H1 (cell line): Measurements from ENCODE around the gene ITPK1. TPM values are rescaled to one million over a fixed set of nuclear protein-coding genes. Genes with fewer than 3 reads are reported as not detected.

Experiments used
- CTCF ChIA-PET: fragments of 300-600 bp; sonication (Branson Sonifier 250); formaldehyde crosslinking; loops from one replicate; lab custom pipeline; 2021; ENCODE audit not compliant: partially characterized antibody; lab: Charles Lee
- POLR2A ChIA-PET: fragments of 300-600 bp; sonication (Branson Sonifier 250); formaldehyde crosslinking; loops from one replicate; lab custom pipeline; 2021; ENCODE audit warnings: inconsistent platforms; ENCODE audit not compliant: partially characterized antibody; lab: Charles Lee
- DNase-seq, 2 experiments: peaks; one replicate each; pipeline versions ENCODE4 v3.0.0 to v3.0.0-alpha.2; 2010 to 2022; ENCODE audit warnings: low spot score in 2 of 2, low read depth in 1 of 2, mixed read lengths in 1 of 2
- FAIRE-seq: peaks from 2 replicates; lab custom pipeline; 2011; peaks lifted over from hg19 to GRCh38; lab: Jason Lieb, UNC
- H2AFZ ChIP-seq: 2 replicates; pipeline ENCODE4 v1.8.1; 2012; ENCODE audit warnings: low read length, inconsistent platforms
- H2AK5ac ChIP-seq: 2 replicates; pipeline ENCODE4 v1.6.1; 2013; ENCODE audit warnings: low read depth, low read length
- H2BK120ac ChIP-seq: replicated peaks from 2 replicates; pipeline ENCODE3; 2013; ENCODE audit warnings: low read depth, low read length, inconsistent platforms
- H2BK12ac ChIP-seq: 2 replicates; pipeline ENCODE4 v1.6.1; 2013; ENCODE audit warnings: low read depth, low read length
- H2BK15ac ChIP-seq: 2 replicates; pipeline ENCODE4 v1.6.1; 2013; ENCODE audit warnings: low read length
- H2BK20ac ChIP-seq: 2 replicates; pipeline ENCODE4 v1.6.1; 2013; ENCODE audit warnings: low read length
- H2BK5ac ChIP-seq: 2 replicates; pipeline ENCODE4 v1.6.1; 2013; ENCODE audit warnings: low read depth, low read length
- H3K14ac ChIP-seq: 2 replicates; pipeline ENCODE4 v1.6.1; 2013; ENCODE audit warnings: inconsistent platforms; ENCODE audit not compliant: insufficient read length
- H3K18ac ChIP-seq: 2 replicates; pipeline ENCODE4 v1.6.1; 2013; ENCODE audit warnings: low read length; ENCODE audit errors: extremely low read depth
- H3K23ac ChIP-seq: 2 replicates; pipeline ENCODE4 v1.6.1; 2013; ENCODE audit warnings: inconsistent platforms; ENCODE audit not compliant: insufficient read length
- H3K23me2 ChIP-seq: 2 replicates; pipeline ENCODE4 v1.6.1; 2013; ENCODE audit warnings: low read depth, low read length
- H3K27ac ChIP-seq: 2 replicates; pipeline ENCODE4 v1.6.1; 2011; ENCODE audit warnings: low read depth, low read length, inconsistent platforms
- H3K27me3 ChIP-seq, 4 experiments: replicated peaks in 1 of 4; 1 replicate in 1 of 4; 2 replicates in 3 of 4; pipeline versions ENCODE4 v1.6.1 to v1.8.1; 2011 to 2013; ENCODE audit warnings: low read length in 3 of 4, mild to moderate bottlenecking in 3 of 4, inconsistent platforms in 2 of 4, mixed read lengths in 2 of 4, moderate library complexity in 1 of 4; ENCODE audit not compliant: control insufficient read depth in 3 of 4, insufficient read depth in 3 of 4; ENCODE audit errors: extremely low read depth in 1 of 4
- H3K36me3 ChIP-seq, 4 experiments: 2 replicates each; pipeline versions ENCODE4 v1.6.1 to v1.8.1; 2011 to 2013; ENCODE audit warnings: mild to moderate bottlenecking in 4 of 4, low read length in 3 of 4, moderate library complexity in 2 of 4, control low read depth in 1 of 4, inconsistent platforms in 1 of 4; ENCODE audit not compliant: insufficient read depth in 4 of 4, control insufficient read depth in 2 of 4
- H3K4ac ChIP-seq: replicated peaks from 2 replicates; pipeline ENCODE3; 2013; ENCODE audit warnings: low read length, low read depth, mixed read lengths, inconsistent platforms; ENCODE audit not compliant: insufficient read length
- H3K4me1 ChIP-seq, 4 experiments: replicated peaks in 1 of 4; 1 replicate in 1 of 4; 2 replicates in 3 of 4; pipeline versions ENCODE4 v1.6.1 to v1.8.1; 2011 to 2013; ENCODE audit warnings: low read length in 3 of 4, inconsistent platforms in 2 of 4, mixed read lengths in 1 of 4; ENCODE audit not compliant: insufficient read depth in 4 of 4, control insufficient read depth in 3 of 4
- H3K4me2 ChIP-seq, 2 experiments: 2 replicates each; pipeline versions ENCODE4 v1.6.1 to v1.8.1; 2011 to 2013; ENCODE audit warnings: low read depth in 2 of 2, low read length in 2 of 2, control low read depth in 1 of 2, inconsistent platforms in 1 of 2, mild to moderate bottlenecking in 1 of 2; ENCODE audit not compliant: insufficient read depth in 1 of 2
- H3K4me3 ChIP-seq, 4 experiments: fragments of 200-600, 300-600 bp in 1 of 4; sonication (generic), shearing (Covaris generic), sonication (Bioruptor Twin) in 1 of 4; 2 replicates each; pipeline versions ENCODE4 v1.5.1 to v1.8.1; 2011 to 2016; ENCODE audit warnings: low read length in 4 of 4, low read depth in 3 of 4, control low read depth in 2 of 4, inconsistent platforms in 2 of 4, mild to moderate bottlenecking in 2 of 4, mixed read lengths in 1 of 4, moderate library complexity in 1 of 4; ENCODE audit not compliant: insufficient read depth in 2 of 4; ENCODE audit errors: extremely low read depth in 1 of 4
- H3K56ac ChIP-seq: replicated peaks from 2 replicates; pipeline ENCODE3; 2013; ENCODE audit warnings: low read depth, mild to moderate bottlenecking, mixed read lengths, low read length, inconsistent platforms; ENCODE audit not compliant: insufficient read length
- H3K79me1 ChIP-seq: 2 replicates; pipeline ENCODE4 v1.6.1; 2013; ENCODE audit warnings: low read depth, low read length, control low read depth
- H3K79me2 ChIP-seq, 2 experiments: 2 replicates each; pipeline versions ENCODE4 v1.6.1 to v1.8.1; 2012 to 2013; ENCODE audit warnings: low read length in 2 of 2, mild to moderate bottlenecking in 2 of 2, inconsistent platforms in 1 of 2; ENCODE audit not compliant: insufficient read depth in 2 of 2, control insufficient read depth in 1 of 2
- H3K9ac ChIP-seq, 4 experiments: replicated peaks in 1 of 4; 1 replicate in 1 of 4; 2 replicates in 3 of 4; pipeline versions ENCODE4 v1.6.1 to v1.8.1; 2011 to 2013; ENCODE audit warnings: low read depth in 3 of 4, low read length in 3 of 4, control low read depth in 2 of 4, mild to moderate bottlenecking in 2 of 4, moderate library complexity in 2 of 4, inconsistent platforms in 1 of 4; ENCODE audit errors: extremely low read depth in 1 of 4
- H3K9me3 ChIP-seq, 2 experiments: 2 replicates each; pipeline versions ENCODE4 v1.6.1 to v1.8.1; 2012 to 2013; ENCODE audit warnings: mild to moderate bottlenecking in 2 of 2, moderate library complexity in 2 of 2, control low read depth in 1 of 2, inconsistent platforms in 1 of 2, low read depth in 1 of 2, low read length in 1 of 2, mixed read lengths in 1 of 2; ENCODE audit not compliant: insufficient read depth in 2 of 2
- H4K20me1 ChIP-seq, 2 experiments: replicated peaks in 1 of 2; 2 replicates each; pipeline versions ENCODE3 to v1.8.1; 2011 to 2013; ENCODE audit warnings: inconsistent platforms in 2 of 2, low read length in 2 of 2, mild to moderate bottlenecking in 1 of 2; ENCODE audit not compliant: insufficient read depth in 2 of 2, control insufficient read depth in 1 of 2
- H4K5ac ChIP-seq: 2 replicates; pipeline ENCODE4 v1.6.1; 2013; ENCODE audit warnings: low read length, low read depth, mixed read lengths, inconsistent platforms; ENCODE audit not compliant: insufficient read length
- H4K8ac ChIP-seq: 2 replicates; pipeline ENCODE4 v1.8.0; 2013; ENCODE audit warnings: mild to moderate bottlenecking, moderate library complexity, low read length, inconsistent platforms; ENCODE audit not compliant: insufficient read depth; ENCODE audit errors: extremely low read depth
- H4K91ac ChIP-seq: replicated peaks from 2 replicates; pipeline ENCODE3; 2013; ENCODE audit warnings: low read length, mixed read lengths, inconsistent platforms; ENCODE audit not compliant: insufficient read length
- PHF8 ChIP-seq: fragments of 200-600 bp; sonication (generic); conservative IDR thresholded peaks from 2 replicates; pipeline ENCODE4 v1.7.1; 2012; ENCODE audit warnings: low read depth, mild to moderate bottlenecking, inconsistent platforms, low read length, moderate library complexity
- SIX5 ChIP-seq: IDR thresholded peaks from 2 replicates; pipeline ENCODE4 v1.6.1; 2011; ENCODE audit warnings: mild to moderate bottlenecking, low read depth, low read length
- WGBS, 2 experiments: shearing (Covaris generic) in 1 of 2; methylation state at CpG; one replicate each; pipeline versions ENCODE4 v1.1.6 to v1.1.7; 2013 to 2015; ENCODE audit warnings: low lambda C conversion rate in 2 of 2, mixed read lengths in 2 of 2, inconsistent platforms in 1 of 2, low coverage in 1 of 2, missing lambda C conversion rate in 1 of 2; ENCODE audit not compliant: insufficient replicate concordance in 2 of 2, insufficient coverage in 1 of 2, insufficient read length in 1 of 2; ENCODE audit errors: extremely low coverage in 1 of 2, missing lambda C conversion rate in 1 of 2; 5-methylcytosine and 5-hydroxymethylcytosine counted together
- polyA plus RNA-seq, 7 experiments: library from polyadenylated mRNA; depleted of rRNA in 3 of 7; stranded (reverse) in 5 of 7; unstranded in 2 of 7; fragments of >200 nt in 5 of 7; fragments of 200-250 nt in 2 of 7; gene quantifications; 1 replicate in 5 of 7; 2 replicates in 1 of 7; 4 replicates in 1 of 7; pipeline versions ENCODE4 v1.2.1 to v1.2.3, GENCODE V29; 2011 to 2013; ENCODE audit warnings: missing spikeins in 2 of 7, mixed read lengths in 2 of 7
- total RNA-seq: library from RNA; stranded (reverse); fragmentation: NEBNext Ultra II Directional; extraction: Animal tissue kit (Norgen Biotek cat#: 25700); gene quantifications from 2 replicates; pipeline ENCODE4 v1.2.1, GENCODE V29; 2021

The ITPK1 gene
- total and polyA plus RNA-seq, 2 of the 8 experiments (the other 6 are each of a cell fraction or from before 2014, with no cell fraction given): 108 to 143 TPM

- Histone ChIP-seq H3K4me1 (peaks cover 2 to 5% (median 4%) of the 10 kb centered on the region in 4 experiments; a peak in 4 of 7 replicates), H3K23ac (no peak overlapping the region), H3K4ac (no peak overlapping the region), H3K9ac (no peak overlapping the region), H3K27ac (no peak overlapping the region), H3K79me1 (peaks cover 2% of the 10 kb centered on the region; the same call in 1 of the 2 replicates), H3K36me3 (no peaks in the 10 kb centered on the region; a peak in 3 of 8 replicates), H3K79me2 (peaks cover 0 to 42% of the 10 kb centered on the region in 2 experiments; a peak in 2 of 4 replicates), H4K8ac (no peak overlapping the region), H2AFZ (no peak overlapping the region), H3K4me2 (no peak overlapping the region), H2BK120ac (no peak overlapping the region), H3K23me2 (no peaks in the 10 kb centered on the region), H2BK15ac (no peak overlapping the region), H3K56ac (no peak overlapping the region), H4K91ac (no peak overlapping the region), H2BK12ac (no peak overlapping the region), H2AK5ac (no peak overlapping the region), H3K18ac (no peak overlapping the region), H3K9me3 (no peaks in the 10 kb centered on the region; a peak in 1 of 4 replicates), H2BK5ac (no peak overlapping the region), H3K4me3 (no peak overlapping the region), H4K5ac (no peak overlapping the region), H3K27me3 (no peaks in the 10 kb centered on the region), H3K14ac (no peak overlapping the region), H4K20me1 (peaks cover 5 to 18% of the 10 kb centered on the region in 2 experiments), H2BK20ac (no peak overlapping the region)
- FAIRE-seq: no peak
- TF ChIP-seq PHF8 (no peak), SIX5 (no peak)
- CTCF ChIA-PET: interaction anchor here (1.1 to 5.5 kb wide), 9 partner anchors 9 to 175 kb away, joined by 3 to 31 read pairs (median 4); no protein-coding TSS in a partner anchor
- POLR2A ChIA-PET: interaction anchor here (1.1 kb wide), 1 partner anchor 149 kb away, joined by 3 read pairs; no protein-coding TSS in a partner anchor
- DNase-seq: no peak
- WGBS, 2 experiments: 92% methylated on average over 9 of the region's 12 CpGs; no CpG with 5 or more reads in 1 of the 2 experiments
These were observed 151.3 kb downstream of the ITPK1 start for GRCh38 chr14:92964124-92965109.
